HG02610 (cell line): ENCODE results near the gene MAX.

ENCODE experiments used
- ATAC-seq: cut with Tn5 transposase; IDR thresholded peaks from one replicate; pipeline ENCODE4 v1.9.1; 2021; ENCODE audit warnings: mild to moderate bottlenecking, moderate library complexity; ENCODE audit not compliant: unreplicated experiment

MAX gene

GRCh38 chr14:65074449-65075150 is 27.7 kb downstream of the MAX start:
- ATAC-seq: no peak

DNA sequence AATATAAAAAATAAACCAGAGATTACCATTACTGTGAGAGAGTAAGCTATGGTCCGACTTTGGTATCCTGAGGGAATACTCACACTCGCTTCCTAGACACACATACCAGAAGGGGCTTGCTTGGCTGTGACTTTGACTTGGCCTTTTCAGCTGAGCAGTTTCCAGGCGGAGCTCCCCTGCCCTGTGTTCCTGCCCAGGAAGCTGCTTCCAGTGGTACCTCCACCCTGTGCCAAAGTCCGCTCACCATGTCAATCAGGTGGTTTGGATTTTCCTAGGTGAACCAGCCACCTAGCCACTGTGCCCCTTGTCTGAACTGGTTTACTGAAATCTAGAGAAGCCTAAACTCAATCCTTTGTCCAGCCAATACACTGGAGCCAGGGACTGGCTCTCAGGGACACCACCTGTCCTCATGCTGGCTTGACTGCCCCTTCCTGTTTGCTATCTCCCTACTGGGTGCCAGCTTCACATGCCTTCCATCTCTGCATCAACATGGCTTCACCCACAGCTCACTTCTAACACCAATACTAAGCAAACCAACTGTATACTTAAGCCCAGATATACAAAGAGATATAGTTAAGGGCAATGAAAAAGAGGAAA is 28.6 kb downstream of the MAX start:
- ATAC-seq: no peak

GRCh38 chr14:65072937-65073336 is 29.4 kb downstream of the MAX start:
- ATAC-seq: no peak

- no peak for ATAC-seq
Measured at GRCh38 chr14:65072256-65072655, 30.1 kb downstream of the MAX start.

DNA sequence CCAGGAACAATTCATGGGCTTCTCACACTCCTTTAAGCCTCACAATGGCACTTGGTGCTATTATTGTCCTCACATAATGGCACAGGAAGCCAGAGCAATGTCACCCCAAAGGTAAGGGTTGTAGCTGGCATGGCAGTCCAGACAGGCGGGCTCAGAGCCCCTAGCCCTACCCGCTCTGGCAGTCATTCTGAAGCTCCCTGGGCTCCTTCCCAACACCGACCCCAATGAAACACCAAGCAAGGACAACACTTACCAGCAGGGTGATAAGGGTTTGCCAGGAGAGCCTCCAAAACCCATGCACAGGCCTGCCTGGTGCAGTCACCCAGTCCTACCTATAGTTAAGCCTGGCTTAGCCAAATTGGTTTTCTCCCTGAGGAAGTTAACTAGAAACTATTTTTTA is 30.8 kb downstream of the MAX start:
- no peak for ATAC-seq

DNA sequence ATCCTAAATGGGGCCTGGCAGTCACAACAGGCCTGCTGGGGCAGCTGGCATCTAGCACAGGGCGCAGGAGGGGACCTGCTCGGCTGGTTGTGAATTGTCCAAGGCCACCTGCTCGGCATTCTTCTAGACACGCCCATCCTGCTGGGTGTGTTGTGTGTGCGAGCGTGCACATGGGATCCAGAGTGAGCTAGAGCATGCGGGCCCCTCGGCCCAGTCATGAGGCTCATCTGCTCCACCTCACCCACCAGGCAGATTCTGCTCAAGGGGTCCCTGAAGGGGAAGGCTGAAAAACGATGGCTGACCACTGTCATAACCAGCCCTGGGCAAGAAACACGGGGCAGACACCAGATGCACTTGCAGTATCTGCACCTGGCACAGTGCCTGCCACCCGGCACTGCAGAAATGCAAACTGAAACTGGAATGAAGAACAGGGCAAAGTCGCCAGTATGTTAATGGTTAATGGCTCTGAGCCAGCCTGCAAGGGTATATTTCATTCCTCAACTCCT is 31.8 kb downstream of the MAX start:
- no peak for ATAC-seq

- ATAC-seq: no peak
Measured at GRCh38 chr14:65069874-65070413, 32.4 kb downstream of the MAX start.

- no peak for ATAC-seq
Measured at GRCh38 chr14:65065719-65066118, 36.6 kb downstream of the MAX start.

- ATAC-seq: no peak
Measured at GRCh38 chr14:65062096-65063075, 39.9 kb downstream of the MAX start.

- ATAC-seq: no peak
Measured at GRCh38 chr14:65057695-65058094, 44.6 kb downstream of the MAX start.

- ATAC-seq: peak; percentile 49
Measured at GRCh38 chr14:65054471-65055085, 47.7 kb downstream of the MAX start.

DNA sequence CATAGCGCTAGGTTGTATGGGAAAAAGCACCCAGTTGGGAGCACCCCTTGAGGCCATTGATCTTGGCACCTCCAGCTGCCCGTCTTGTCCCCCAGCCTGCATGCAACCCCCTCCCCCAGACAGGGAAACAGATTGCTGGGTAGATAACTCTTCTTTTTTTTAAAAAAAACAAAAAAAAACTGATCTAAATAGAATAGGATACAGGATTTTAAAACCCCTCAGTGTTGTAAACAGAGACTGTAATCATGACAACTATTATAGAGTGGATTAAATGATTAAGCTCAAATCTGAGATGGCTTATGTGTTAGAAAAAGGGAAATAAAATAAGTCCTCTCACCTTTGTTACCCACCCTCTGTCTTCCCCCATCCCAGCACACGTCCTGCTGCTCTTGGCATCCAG is 48.9 kb downstream of the MAX start:
- ATAC-seq: no peak

- ATAC-seq: no peak
Measured at GRCh38 chr14:65052832-65053231, 49.5 kb downstream of the MAX start.

DNA sequence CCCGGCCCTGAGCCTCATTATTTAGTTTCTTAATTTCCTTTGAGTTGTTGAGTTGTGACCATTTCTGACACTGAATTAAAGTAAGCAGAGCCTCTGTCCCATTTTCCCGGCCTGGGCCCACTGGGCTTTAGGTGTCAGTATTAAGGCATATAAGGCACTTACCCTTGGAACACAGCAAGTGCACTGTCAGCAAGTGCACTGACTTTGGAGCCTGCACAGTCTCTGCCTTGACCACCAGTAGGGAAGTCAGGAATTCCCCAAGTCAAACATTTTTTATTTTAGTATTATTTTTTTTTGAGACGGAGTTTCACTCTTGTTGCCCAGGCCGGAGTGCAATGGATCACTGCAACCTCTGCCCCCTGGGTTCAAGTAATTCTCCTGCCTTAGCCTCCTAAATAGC is 56.6 kb downstream of the MAX start:
- no peak for ATAC-seq

- no peak for ATAC-seq
Measured at GRCh38 chr14:65045006-65045405, 57.3 kb downstream of the MAX start.

- ATAC-seq: no peak
Measured at GRCh38 chr14:65044596-65044959, 57.7 kb downstream of the MAX start.

- no peak for ATAC-seq
Measured at GRCh38 chr14:65043893-65044595, 58.3 kb downstream of the MAX start.

- peak; percentile 65 for ATAC-seq
Measured at GRCh38 chr14:65042731-65043372, 59.5 kb downstream of the MAX start.

DNA sequence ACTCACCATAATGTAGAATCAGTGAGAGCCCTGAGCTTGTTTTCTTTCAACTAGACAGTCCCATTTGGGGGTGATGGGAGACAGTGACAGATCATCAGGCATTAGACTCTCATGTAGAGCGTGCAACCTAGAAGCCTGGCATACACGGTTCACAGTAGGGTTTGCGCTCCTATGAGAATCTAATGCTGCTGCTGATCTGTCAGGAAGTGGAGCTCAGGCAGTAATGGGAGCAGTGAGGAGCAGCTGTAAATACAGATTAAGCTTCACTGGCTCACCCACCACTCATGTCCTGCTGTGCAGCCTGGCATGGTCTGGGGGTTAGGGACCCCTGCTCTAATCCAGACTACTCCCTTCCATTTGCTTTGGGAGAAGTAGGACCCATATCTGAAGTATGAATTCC is 60.0 kb downstream of the MAX start:
- peak; percentile 11 for ATAC-seq

DNA sequence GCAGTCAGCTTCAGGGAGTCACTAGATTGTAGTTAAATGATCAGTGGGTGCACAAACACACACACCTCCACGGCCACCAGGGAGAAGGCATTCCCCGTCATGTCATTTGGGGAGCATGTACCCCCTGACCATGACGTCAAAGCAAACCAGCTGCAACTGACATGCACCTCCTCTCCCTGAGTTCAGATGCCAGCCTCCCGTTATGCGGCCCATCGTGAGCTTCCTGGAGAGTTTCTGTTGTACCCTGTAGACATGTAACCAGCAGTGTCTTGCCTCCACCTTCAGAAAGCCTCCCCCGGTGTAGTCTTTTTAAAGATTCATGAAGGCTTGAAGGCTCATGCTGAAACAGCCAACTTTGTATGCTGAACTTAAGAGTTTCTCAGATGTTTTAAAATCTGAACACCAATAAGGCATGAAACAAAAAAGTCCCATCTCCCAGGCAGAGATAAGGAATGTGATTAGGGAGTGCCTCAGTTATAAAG is 60.8 kb downstream of the MAX start:
- no peak for ATAC-seq
